Upper lobe of left lung (tissue), 4 donors: ENCODE measurements around the gene BATF.
"Not testable (repeated sequence)": the region's sequence is repeated elsewhere in the genome, so short reads cannot be mapped to it uniquely, and the experiment has no call there.

Source experiments
- POLR2A ChIP-seq, 4 donors: fragments of 450-650 bp; IDR thresholded peaks; one replicate each; pipeline ENCODE4 v1.5.1; 2016 to 2017; ENCODE audit warnings: antibody characterized with exemption in 4 of 4, mild to moderate bottlenecking in 2 of 4
- POLR2AphosphoS5 ChIP-seq, 2 donors: sonication (generic); formaldehyde crosslinking; IDR thresholded peaks; one replicate each; pipeline ENCODE4 v1.5.1; 2017; ENCODE audit warnings: antibody characterized with exemption in 2 of 2
- TF ChIP-seq, protein P1 (sequence below), 6 experiments: fragments of 450-650 bp in 4 of 6; fragments of 200-600 bp in 2 of 6; sonication (generic) in 2 of 6; IDR thresholded peaks; one replicate each; pipeline ENCODE4 v1.5.1; 2016 to 2019; ENCODE audit warnings: antibody characterized with exemption in 6 of 6

DNA sequence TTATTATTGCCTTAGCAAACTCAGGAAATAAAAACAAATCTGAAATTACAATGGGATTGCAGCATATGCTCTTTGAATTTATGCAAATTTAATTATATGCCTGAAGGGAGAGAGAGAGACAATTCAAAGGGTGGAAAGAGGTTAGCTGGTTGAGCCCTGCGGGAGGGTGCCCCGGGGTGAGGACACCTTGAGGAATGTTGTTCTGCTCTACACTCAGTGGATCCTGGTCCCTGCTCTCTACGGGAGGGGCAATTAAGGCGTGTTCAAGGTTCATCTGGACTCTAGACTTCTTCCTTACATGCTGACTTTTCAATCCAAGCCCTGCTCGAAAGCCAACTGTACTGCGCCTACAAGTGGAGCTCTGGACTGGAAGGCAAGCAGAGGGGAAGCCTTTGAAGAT, 48.1 kb upstream of the BATF start:
- TF ChIP-seq, protein P1, sequence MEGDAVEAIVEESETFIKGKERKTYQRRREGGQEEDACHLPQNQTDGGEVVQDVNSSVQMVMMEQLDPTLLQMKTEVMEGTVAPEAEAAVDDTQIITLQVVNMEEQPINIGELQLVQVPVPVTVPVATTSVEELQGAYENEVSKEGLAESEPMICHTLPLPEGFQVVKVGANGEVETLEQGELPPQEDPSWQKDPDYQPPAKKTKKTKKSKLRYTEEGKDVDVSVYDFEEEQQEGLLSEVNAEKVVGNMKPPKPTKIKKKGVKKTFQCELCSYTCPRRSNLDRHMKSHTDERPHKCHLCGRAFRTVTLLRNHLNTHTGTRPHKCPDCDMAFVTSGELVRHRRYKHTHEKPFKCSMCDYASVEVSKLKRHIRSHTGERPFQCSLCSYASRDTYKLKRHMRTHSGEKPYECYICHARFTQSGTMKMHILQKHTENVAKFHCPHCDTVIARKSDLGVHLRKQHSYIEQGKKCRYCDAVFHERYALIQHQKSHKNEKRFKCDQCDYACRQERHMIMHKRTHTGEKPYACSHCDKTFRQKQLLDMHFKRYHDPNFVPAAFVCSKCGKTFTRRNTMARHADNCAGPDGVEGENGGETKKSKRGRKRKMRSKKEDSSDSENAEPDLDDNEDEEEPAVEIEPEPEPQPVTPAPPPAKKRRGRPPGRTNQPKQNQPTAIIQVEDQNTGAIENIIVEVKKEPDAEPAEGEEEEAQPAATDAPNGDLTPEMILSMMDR (IDR thresholded peaks at IDR 0.05): not testable (repeated sequence)
- TF ChIP-seq POLR2A, POLR2AphosphoS5 (IDR thresholded peaks at IDR 0.05): not testable (repeated sequence)
